ENCODE data around the gene EFS.
A peak's percentile ranks its signal among the peaks of the same experiment; 100 is the strongest.

EFS gene

GRCh38 chr14:23306412-23307145 is 58.4 kb downstream of the EFS start, which contains the start of gene BCL2L2:
BCL2L2 (plus strand) TSS chr14:23306833; CDS start chr14:23307768, 935 bp downstream.
- peak; percentile 87 for DNase-seq
- Histone ChIP-seq H3K36me3 (replicated peaks) (peaks cover 27% of the 10 kb centered on the region), H3K4me3 (ENCODE audit: low read depth, low read length) (peak within 1 kb of the TSS; percentile 92), H3K27ac (peak within 1 kb of the TSS; percentile 86), H3K27me3 (replicated peaks) (no peaks in the 10 kb centered on the region)
- TF ChIP-seq CTCF (IDR thresholded peaks at IDR 0.05; ENCODE audit: low read depth, low read length, missing control alignments) = no peak
- in situ Hi-C loops (cut with HindIII; ENCODE audit: low pct_ligation_motif_present, low sequenced_read_pairs) = no loop called here

All from brain microvascular endothelial cell (primary cell).